ENCODE measurements around the gene YPEL1.
"Not testable (repeated sequence)": the region's sequence is repeated elsewhere in the genome, so short reads cannot be mapped to it uniquely, and the experiment has no call there.

The YPEL1 gene

GRCh38 chr22:21697880-21698279 is 37.7 kb downstream of the YPEL1 start:
- DNase-seq, result no peak

- no peak for DNase-seq
Observed at GRCh38 chr22:21697021-21697771, 38.4 kb downstream of the YPEL1 start.

- DNase-seq, result no peak
Observed at GRCh38 chr22:21696115-21696514, 39.5 kb downstream of the YPEL1 start.

- DNase-seq, result no peak
Observed at GRCh38 chr22:21695430-21696085, 40.0 kb downstream of the YPEL1 start.

- no peak for DNase-seq
Observed at GRCh38 chr22:21694795-21695429, 40.7 kb downstream of the YPEL1 start.

- DNase-seq, result no peak
Observed at GRCh38 chr22:21694394-21694793, 41.2 kb downstream of the YPEL1 start.

GRCh38 chr22:21693999-21694341 is 41.6 kb downstream of the YPEL1 start:
- no peak for DNase-seq

- DNase-seq, result no peak
Observed at GRCh38 chr22:21693333-21693998, 42.1 kb downstream of the YPEL1 start.

- DNase-seq, result not testable (repeated sequence)
Observed at GRCh38 chr22:21692856-21693255, 42.7 kb downstream of the YPEL1 start.

GRCh38 chr22:21691816-21692215 is 43.8 kb downstream of the YPEL1 start:
- DNase-seq, result no peak

- DNase-seq, result no peak
Observed at GRCh38 chr22:21690401-21690801, 45.2 kb downstream of the YPEL1 start.

GRCh38 chr22:21688706-21689381 is 46.8 kb downstream of the YPEL1 start:
- DNase-seq, result no peak

- no peak for DNase-seq
Observed at GRCh38 chr22:21688341-21688705, 47.3 kb downstream of the YPEL1 start.

GRCh38 chr22:21687685-21688259 is 47.8 kb downstream of the YPEL1 start:
- DNase-seq, result no peak

- DNase-seq, result no peak
Observed at GRCh38 chr22:21686634-21687393, 48.8 kb downstream of the YPEL1 start.

GRCh38 chr22:21686193-21686608 is 49.4 kb downstream of the YPEL1 start:
- no peak for DNase-seq

- DNase-seq, result no peak
Observed at GRCh38 chr22:21685164-21685513, 50.5 kb downstream of the YPEL1 start.

GRCh38 chr22:21684492-21685163 is 51.0 kb downstream of the YPEL1 start:
- DNase-seq, result no peak

GRCh38 chr22:21683401-21683811 is 52.2 kb downstream of the YPEL1 start:
- DNase-seq, result no peak

GRCh38 chr22:21682385-21683175 is 53.0 kb downstream of the YPEL1 start:
- no peak for DNase-seq

Measured in stimulated activated CD4-positive, alpha-beta T cell treated with anti-CD3 and anti-CD28 coated beads, Interleukin-4, amount 100 ng/mL, for 24 hours (primary cell).